Measurements from ENCODE around the gene SERTAD1.

DNA sequence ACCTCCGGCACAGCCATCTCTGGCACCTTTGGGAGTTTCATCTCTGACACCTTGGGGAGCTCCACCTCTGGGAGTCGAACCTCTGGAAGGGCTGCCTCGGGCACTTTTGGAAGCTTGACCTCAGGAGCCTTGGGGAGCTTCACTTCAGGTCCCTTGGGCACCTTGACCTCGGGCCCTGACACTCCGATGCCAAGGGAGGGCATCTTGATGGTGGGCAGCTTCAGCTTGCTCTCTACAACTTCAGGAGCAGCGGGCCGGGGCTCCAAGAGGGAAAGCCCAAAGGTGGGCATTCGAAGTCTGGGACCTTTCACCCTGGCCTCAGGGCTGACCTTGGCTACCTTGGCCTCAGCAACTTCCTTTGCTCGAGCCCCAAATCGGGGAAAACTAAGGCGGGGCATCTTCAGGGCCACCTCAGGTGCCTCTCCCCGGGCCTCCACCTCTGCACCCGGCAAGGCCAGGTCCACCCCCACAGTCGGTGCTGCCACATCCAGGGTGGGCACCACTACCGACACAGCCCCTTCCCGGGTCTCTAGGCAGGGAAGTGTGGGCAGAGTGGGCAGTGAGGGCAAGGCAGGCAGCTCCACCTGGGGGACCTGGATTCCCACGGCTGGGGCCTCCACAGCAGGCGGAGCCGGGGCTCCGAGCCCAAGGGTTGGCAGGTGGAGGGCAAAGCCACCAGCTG is 28.8 kb downstream of the SERTAD1 start:
- TF ChIP-seq POLR2A (IDR thresholded peaks at IDR 0.05): no peak
- TF ChIP-seq, protein P1, sequence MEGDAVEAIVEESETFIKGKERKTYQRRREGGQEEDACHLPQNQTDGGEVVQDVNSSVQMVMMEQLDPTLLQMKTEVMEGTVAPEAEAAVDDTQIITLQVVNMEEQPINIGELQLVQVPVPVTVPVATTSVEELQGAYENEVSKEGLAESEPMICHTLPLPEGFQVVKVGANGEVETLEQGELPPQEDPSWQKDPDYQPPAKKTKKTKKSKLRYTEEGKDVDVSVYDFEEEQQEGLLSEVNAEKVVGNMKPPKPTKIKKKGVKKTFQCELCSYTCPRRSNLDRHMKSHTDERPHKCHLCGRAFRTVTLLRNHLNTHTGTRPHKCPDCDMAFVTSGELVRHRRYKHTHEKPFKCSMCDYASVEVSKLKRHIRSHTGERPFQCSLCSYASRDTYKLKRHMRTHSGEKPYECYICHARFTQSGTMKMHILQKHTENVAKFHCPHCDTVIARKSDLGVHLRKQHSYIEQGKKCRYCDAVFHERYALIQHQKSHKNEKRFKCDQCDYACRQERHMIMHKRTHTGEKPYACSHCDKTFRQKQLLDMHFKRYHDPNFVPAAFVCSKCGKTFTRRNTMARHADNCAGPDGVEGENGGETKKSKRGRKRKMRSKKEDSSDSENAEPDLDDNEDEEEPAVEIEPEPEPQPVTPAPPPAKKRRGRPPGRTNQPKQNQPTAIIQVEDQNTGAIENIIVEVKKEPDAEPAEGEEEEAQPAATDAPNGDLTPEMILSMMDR (IDR thresholded peaks at IDR 0.05): no peak

Measured in lower leg skin (tissue), 3 donors.